Gastroesophageal sphincter (tissue), 4 donors: ENCODE results near the gene RALGAPA1. TPM values are rescaled to one million over a fixed set of nuclear protein-coding genes. Genes with fewer than 3 reads are reported as not detected.

Experiments used
- ATAC-seq: fragments of 150-250 bp; one replicate; pipeline ENCODE4 v1.9.1; 2016; ENCODE audit warnings: mild to moderate bottlenecking, moderate library complexity
- H3K27ac ChIP-seq, 4 donors: fragments of 200-600 bp; sonication (generic) in 3 of 4; 1 replicate in 3 of 4; 2 replicates in 1 of 4; pipeline ENCODE4 v1.5.1; 2016 to 2019
- H3K27me3 ChIP-seq: fragments of 200-600 bp; sonication (generic); one replicate; pipeline ENCODE4 v1.5.1; 2019
- H3K36me3 ChIP-seq, 2 donors: fragments of 200-600 bp; sonication (generic); one replicate each; pipeline ENCODE4 v1.5.1; 2019; ENCODE audit warnings: control low read depth in 1 of 2
- H3K4me1 ChIP-seq, 3 donors: fragments of 200-600 bp; sonication (generic); 1 replicate in 2 of 3; 2 replicates in 1 of 3; pipeline ENCODE4 v1.5.1; 2016 to 2019; ENCODE audit warnings: control low read depth in 2 of 3
- H3K4me3 ChIP-seq, 2 donors: fragments of 200-600 bp; sonication (generic); one replicate each; pipeline ENCODE4 v1.5.1; 2019; ENCODE audit warnings: mild to moderate bottlenecking in 1 of 2, moderate library complexity in 1 of 2
- H3K9me3 ChIP-seq, 3 donors: fragments of 200-600 bp; sonication (generic); one replicate each; pipeline ENCODE4 v1.5.1; 2017 to 2019; ENCODE audit warnings: control low read depth in 2 of 3
- CTCF ChIP-seq, 4 experiments: fragments of 200-600 bp in 2 of 4; fragments of 450-650 bp in 2 of 4; sonication (generic) in 1 of 4; IDR thresholded peaks; one replicate each; pipeline ENCODE4 v1.5.1; 2017 to 2019; ENCODE audit warnings: antibody characterized with exemption in 4 of 4, mild to moderate bottlenecking in 2 of 4, moderate library complexity in 2 of 4
- EP300 ChIP-seq: sonication (generic); formaldehyde crosslinking; IDR thresholded peaks from one replicate; pipeline ENCODE4 v1.6.1; 2017; ENCODE audit warnings: antibody characterized with exemption, mild to moderate bottlenecking
- POLR2A ChIP-seq, 2 donors: fragments of 450-650 bp; IDR thresholded peaks; one replicate each; pipeline ENCODE4 v1.6.1; 2017; ENCODE audit warnings: antibody characterized with exemption in 2 of 2, mild to moderate bottlenecking in 2 of 2, moderate library complexity in 1 of 2
- POLR2AphosphoS5 ChIP-seq: sonication (generic); formaldehyde crosslinking; IDR thresholded peaks from one replicate; pipeline ENCODE4 v1.6.1; 2017; ENCODE audit warnings: antibody characterized with exemption
- WGBS, 2 donors: methylation state at CpG; one replicate each; pipeline ENCODE4 v1.1.5; 2018; ENCODE audit warnings: low coverage in 1 of 2; 5-methylcytosine and 5-hydroxymethylcytosine counted together
- total RNA-seq, 4 donors: library from RNA; depleted of rRNA; stranded (reverse); fragments of >200 nt; gene quantifications; one replicate each; pipeline ENCODE4 v1.1.0, GENCODE V29; 2016

The RALGAPA1 gene
- total RNA-seq, 4 donors from 2014 or later, result 46.6 to 97.4 (median 69.4) TPM

GRCh38 chr14:35754671-35755070 lies 54.4 kb downstream of the RALGAPA1 start:
- TF ChIP-seq POLR2AphosphoS5 (no peak), EP300 (no peak), POLR2A (IDR thresholded peaks at IDR 0.05) (no peak), CTCF (IDR thresholded peaks at IDR 0.05) (no peak)
- H3K27ac ChIP-seq, result no peak overlapping the region

GRCh38 chr14:35752380-35752779 lies 56.7 kb downstream of the RALGAPA1 start:
- WGBS, 2 donors, result 64 to 71% methylated on average over 3 of the region's 3 CpGs
- Histone ChIP-seq H3K27me3 (no peaks in the 10 kb centered on the region), H3K4me1 (no peaks in the 10 kb centered on the region), H3K27ac (no peak overlapping the region), H3K36me3 (peaks cover 4 to 97% of the 10 kb centered on the region in 2 donors), H3K4me3 (no peak overlapping the region), H3K9me3 (no peaks in the 10 kb centered on the region)
- ATAC-seq, result no peak
- TF ChIP-seq POLR2AphosphoS5 (no peak), EP300 (no peak), POLR2A (IDR thresholded peaks at IDR 0.05) (no peak), CTCF (IDR thresholded peaks at IDR 0.05) (no peak)

More at GRCh38 chr14:35754671-35755070, 54.4 kb downstream of the RALGAPA1 start:
- Histone ChIP-seq H3K27me3 (no peaks in the 10 kb centered on the region), H3K36me3 (peaks cover 4 to 95% of the 10 kb centered on the region in 2 donors), H3K4me1 (no peaks in the 10 kb centered on the region), H3K4me3 (no peak overlapping the region), H3K9me3 (no peaks in the 10 kb centered on the region)
- no peak for ATAC-seq

GRCh38 chr14:35750202-35750904 lies 58.7 kb downstream of the RALGAPA1 start:
- H3K4me1 ChIP-seq, result no peaks in the 10 kb centered on the region
- no peak overlapping the region for H3K4me3 ChIP-seq
- peaks cover 4 to 97% of the 10 kb centered on the region in 2 donors for H3K36me3 ChIP-seq
- 73 to 85% methylated on average over 6 of the region's 6 CpGs for WGBS, 2 donors
- no peak for ATAC-seq
- no peak overlapping the region for H3K27ac ChIP-seq
- TF ChIP-seq POLR2AphosphoS5 (no peak), POLR2A (IDR thresholded peaks at IDR 0.05) (no peak), CTCF (IDR thresholded peaks at IDR 0.05) (no peak), EP300 (no peak)
- no peaks in the 10 kb centered on the region for H3K9me3 ChIP-seq
- H3K27me3 ChIP-seq, result no peaks in the 10 kb centered on the region

GRCh38 chr14:35747379-35747778 lies 61.7 kb downstream of the RALGAPA1 start:
- Histone ChIP-seq H3K4me3 (no peak overlapping the region), H3K36me3 (peaks cover 4 to 89% of the 10 kb centered on the region in 2 donors), H3K27ac (no peak overlapping the region), H3K9me3 (no peaks in the 10 kb centered on the region), H3K4me1 (no peaks in the 10 kb centered on the region), H3K27me3 (no peaks in the 10 kb centered on the region)
- ATAC-seq, result no peak
- TF ChIP-seq CTCF (IDR thresholded peaks at IDR 0.05) (no peak), EP300 (no peak), POLR2A (IDR thresholded peaks at IDR 0.05) (no peak), POLR2AphosphoS5 (no peak)

- TF ChIP-seq POLR2A (IDR thresholded peaks at IDR 0.05) (no peak), CTCF (IDR thresholded peaks at IDR 0.05) (no peak), EP300 (no peak), POLR2AphosphoS5 (no peak)
- H3K4me3 ChIP-seq, result no peak overlapping the region
- H3K36me3 ChIP-seq, result peaks cover 4 to 85% of the 10 kb centered on the region in 2 donors
- no peak for ATAC-seq
- H3K27me3 ChIP-seq, result no peaks in the 10 kb centered on the region
- no peak overlapping the region for H3K27ac ChIP-seq
- WGBS, 2 donors, result 100% methylated on average over 1 of the region's 1 CpG
- H3K4me1 ChIP-seq, result no peaks in the 10 kb centered on the region
- no peaks in the 10 kb centered on the region for H3K9me3 ChIP-seq
Measured at GRCh38 chr14:35742442-35742841, 66.7 kb downstream of the RALGAPA1 start.
